ENCODE results near the gene CP.

The CP gene

DNA sequence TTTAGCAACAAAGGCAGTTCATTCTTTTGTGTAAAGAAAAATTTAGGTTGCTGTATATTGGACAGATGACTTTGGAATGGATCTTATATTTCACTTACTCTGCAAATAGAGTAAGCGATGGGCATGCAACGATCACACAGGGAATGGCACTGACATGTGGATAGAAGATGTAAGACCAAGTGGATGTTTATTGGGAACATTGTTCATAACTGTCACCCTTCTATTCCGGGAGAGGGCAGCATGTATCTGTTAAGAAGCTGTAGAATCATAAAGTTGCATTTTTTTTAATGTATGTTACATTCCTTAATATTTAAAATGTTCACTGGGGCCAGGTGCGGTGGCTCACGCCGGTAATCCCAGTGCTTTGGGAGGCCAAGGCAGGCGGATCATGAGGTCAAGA is 51.0 kb downstream of the CP start:
- no peak overlapping the region for H3K4me3 ChIP-seq (ENCODE audit: control insufficient read depth in 1 of 7, extremely low read depth in 1 of 7, insufficient read depth in 4 of 7, low read depth in 2 of 7, low read length in 6 of 7)
- H3K4me1 ChIP-seq (ENCODE audit: control extremely low read depth in 1 of 4, control insufficient read depth in 4 of 4, insufficient read depth in 4 of 4, low read length in 3 of 4), result no peaks in the 10 kb centered on the region
- H3K27me3 ChIP-seq (replicated peaks in 2 of 5; ENCODE audit: control insufficient read depth in 4 of 5, insufficient read depth in 5 of 5, low read length in 4 of 5), result no peaks in the 10 kb centered on the region
- 94% methylated on average over 2 of the region's 7 CpGs for WGBS (ENCODE audit: insufficient coverage)
- no peak overlapping the region for H3K27ac ChIP-seq (ENCODE audit: insufficient read depth in 1 of 2, low read depth in 1 of 2, low read length in 2 of 2, poor library complexity in 1 of 2, severe bottlenecking in 2 of 2)
- no peak for DNase-seq
- H3K9me3 ChIP-seq (ENCODE audit: control extremely low read depth in 1 of 5, control insufficient read depth in 4 of 5, insufficient read depth in 2 of 5, low read depth in 1 of 5, low read length in 4 of 5), result no peaks in the 10 kb centered on the region
- CTCF ChIA-PET, result interaction anchor here (1.1 to 2.2 kb wide), 3 partner anchors 9 to 102 kb away, joined by 3 to 6 read pairs (median 4); no protein-coding TSS in a partner anchor
- peaks cover 12 to 54% (median 30%) of the 10 kb centered on the region in 4 experiments for H3K36me3 ChIP-seq (ENCODE audit: control insufficient read depth in 4 of 4, insufficient read depth in 4 of 4, low read length in 3 of 4)
- POLR2A ChIA-PET, result no interaction called here

GRCh38 chr3:149167898-149168297 is 53.7 kb downstream of the CP start:
- Histone ChIP-seq H3K4me1 (ENCODE audit: control extremely low read depth in 1 of 4, control insufficient read depth in 4 of 4, insufficient read depth in 4 of 4, low read length in 3 of 4) (peaks cover 2 to 19% (median 4%) of the 10 kb centered on the region in 4 experiments), H3K27me3 (replicated peaks in 2 of 5; ENCODE audit: control insufficient read depth in 4 of 5, insufficient read depth in 5 of 5, low read length in 4 of 5) (no peaks in the 10 kb centered on the region), H3K27ac (ENCODE audit: insufficient read depth in 1 of 2, low read depth in 1 of 2, low read length in 2 of 2, poor library complexity in 1 of 2, severe bottlenecking in 2 of 2) (no peak overlapping the region), H3K9me3 (ENCODE audit: control extremely low read depth in 1 of 5, control insufficient read depth in 4 of 5, insufficient read depth in 2 of 5, low read depth in 1 of 5, low read length in 4 of 5) (no peaks in the 10 kb centered on the region), H3K36me3 (ENCODE audit: control insufficient read depth in 4 of 4, insufficient read depth in 4 of 4, low read length in 3 of 4) (peaks cover 18 to 59% (median 39%) of the 10 kb centered on the region in 4 experiments), H3K4me3 (ENCODE audit: control insufficient read depth in 1 of 7, extremely low read depth in 1 of 7, insufficient read depth in 4 of 7, low read depth in 2 of 7, low read length in 6 of 7) (no peak overlapping the region)
- WGBS (ENCODE audit: insufficient coverage), result 100% methylated on average over 1 of the region's 2 CpGs
- DNase-seq, result no peak
- POLR2A ChIA-PET, result no interaction called here
- CTCF ChIA-PET, result no interaction called here

- Histone ChIP-seq H3K9me3 (ENCODE audit: control extremely low read depth in 1 of 5, control insufficient read depth in 4 of 5, insufficient read depth in 2 of 5, low read depth in 1 of 5, low read length in 4 of 5) (no peaks in the 10 kb centered on the region), H3K36me3 (ENCODE audit: control insufficient read depth in 4 of 4, insufficient read depth in 4 of 4, low read length in 3 of 4) (peaks cover 6 to 58% (median 44%) of the 10 kb centered on the region in 4 experiments)
Observed at GRCh38 chr3:149163066-149163465, 58.6 kb downstream of the CP start.

DNA sequence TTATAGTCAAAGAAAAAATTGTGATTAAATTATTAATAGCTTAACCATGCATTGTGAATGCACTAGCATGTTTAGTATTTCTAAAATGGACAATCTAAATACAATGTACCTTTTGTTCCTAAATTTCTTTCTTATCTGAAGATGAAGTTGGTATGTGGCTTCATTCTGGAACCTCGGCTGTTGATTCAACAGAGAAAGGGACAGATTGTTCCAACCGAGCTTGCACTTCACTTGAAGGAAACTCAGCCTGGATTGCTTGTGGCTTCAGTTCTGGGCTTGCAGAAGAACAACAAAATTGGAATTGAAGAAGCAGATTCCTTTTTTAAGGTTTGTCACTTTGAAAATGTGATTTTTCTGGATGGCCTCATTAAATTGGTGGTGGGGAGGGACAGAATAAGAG is 59.6 kb downstream of the CP start:
- 100% methylated on average over 2 of the region's 2 CpGs for WGBS (ENCODE audit: insufficient coverage)
- no peak for DNase-seq
- Histone ChIP-seq H3K27me3 (replicated peaks in 2 of 5; ENCODE audit: control insufficient read depth in 4 of 5, insufficient read depth in 5 of 5, low read length in 4 of 5) (no peaks in the 10 kb centered on the region), H3K4me1 (ENCODE audit: control extremely low read depth in 1 of 4, control insufficient read depth in 4 of 4, insufficient read depth in 4 of 4, low read length in 3 of 4) (peaks cover 2 to 30% (median 4%) of the 10 kb centered on the region in 4 experiments), H3K36me3 (ENCODE audit: control insufficient read depth in 4 of 4, insufficient read depth in 4 of 4, low read length in 3 of 4) (peaks cover 9 to 63% (median 47%) of the 10 kb centered on the region in 4 experiments), H3K9me3 (ENCODE audit: control extremely low read depth in 1 of 5, control insufficient read depth in 4 of 5, insufficient read depth in 2 of 5, low read depth in 1 of 5, low read length in 4 of 5) (no peaks in the 10 kb centered on the region), H3K27ac (ENCODE audit: insufficient read depth in 1 of 2, low read depth in 1 of 2, low read length in 2 of 2, poor library complexity in 1 of 2, severe bottlenecking in 2 of 2) (no peak overlapping the region), H3K4me3 (ENCODE audit: control insufficient read depth in 1 of 7, extremely low read depth in 1 of 7, insufficient read depth in 4 of 7, low read depth in 2 of 7, low read length in 6 of 7) (no peak overlapping the region)
- ChIA-PET CTCF (interaction anchor here (0.7 kb wide), 1 partner anchor 9 kb away, joined by 3 read pairs; no protein-coding TSS in a partner anchor), POLR2A (no interaction called here)

More at GRCh38 chr3:149163066-149163465, 58.6 kb downstream of the CP start:
- peak in 2 of 3 donors; percentile 15 to 17 for DNase-seq
- WGBS (ENCODE audit: insufficient coverage), result no CpG with 5 or more reads among the region's 1 CpG
- Histone ChIP-seq H3K4me1 (ENCODE audit: control extremely low read depth in 1 of 4, control insufficient read depth in 4 of 4, insufficient read depth in 4 of 4, low read length in 3 of 4) (peaks cover 2 to 30% (median 4%) of the 10 kb centered on the region in 4 experiments), H3K4me3 (ENCODE audit: control insufficient read depth in 1 of 7, extremely low read depth in 1 of 7, insufficient read depth in 4 of 7, low read depth in 2 of 7, low read length in 6 of 7) (peak overlapping the region in 1 of 7 experiments; percentile 2), H3K27ac (ENCODE audit: insufficient read depth in 1 of 2, low read depth in 1 of 2, low read length in 2 of 2, poor library complexity in 1 of 2, severe bottlenecking in 2 of 2) (peak overlapping the region in 1 of 2 experiments; percentile 15), H3K27me3 (replicated peaks in 2 of 5; ENCODE audit: control insufficient read depth in 4 of 5, insufficient read depth in 5 of 5, low read length in 4 of 5) (no peaks in the 10 kb centered on the region)
- CTCF ChIA-PET, result interaction anchor here (1.4 to 1.5 kb wide), 3 partner anchors 14 to 109 kb away, joined by 3 to 5 read pairs (median 4); no protein-coding TSS in a partner anchor
- POLR2A ChIA-PET, result no interaction called here

GRCh38 chr3:149160754-149161300 is 60.8 kb downstream of the CP start:
- DNase-seq, result no peak
- H3K27ac ChIP-seq (ENCODE audit: insufficient read depth in 1 of 2, low read depth in 1 of 2, low read length in 2 of 2, poor library complexity in 1 of 2, severe bottlenecking in 2 of 2), result no peak overlapping the region
- WGBS (ENCODE audit: insufficient coverage), result 100% methylated on average over 1 of the region's 4 CpGs
- ChIA-PET POLR2A (no interaction called here), CTCF (interaction anchor here (1.5 kb wide), 1 partner anchor 19 kb away, joined by 3 read pairs; no protein-coding TSS in a partner anchor)
- H3K9me3 ChIP-seq (ENCODE audit: control extremely low read depth in 1 of 5, control insufficient read depth in 4 of 5, insufficient read depth in 2 of 5, low read depth in 1 of 5, low read length in 4 of 5), result no peaks in the 10 kb centered on the region
- no peaks in the 10 kb centered on the region for H3K27me3 ChIP-seq (replicated peaks in 2 of 5; ENCODE audit: control insufficient read depth in 4 of 5, insufficient read depth in 5 of 5, low read length in 4 of 5)
- no peak overlapping the region for H3K4me3 ChIP-seq (ENCODE audit: control insufficient read depth in 1 of 7, extremely low read depth in 1 of 7, insufficient read depth in 4 of 7, low read depth in 2 of 7, low read length in 6 of 7)
- peaks cover 8 to 65% (median 44%) of the 10 kb centered on the region in 4 experiments for H3K36me3 ChIP-seq (ENCODE audit: control insufficient read depth in 4 of 4, insufficient read depth in 4 of 4, low read length in 3 of 4)
- H3K4me1 ChIP-seq (ENCODE audit: control extremely low read depth in 1 of 4, control insufficient read depth in 4 of 4, insufficient read depth in 4 of 4, low read length in 3 of 4), result peaks cover 2 to 30% (median 4%) of the 10 kb centered on the region in 4 experiments

DNA sequence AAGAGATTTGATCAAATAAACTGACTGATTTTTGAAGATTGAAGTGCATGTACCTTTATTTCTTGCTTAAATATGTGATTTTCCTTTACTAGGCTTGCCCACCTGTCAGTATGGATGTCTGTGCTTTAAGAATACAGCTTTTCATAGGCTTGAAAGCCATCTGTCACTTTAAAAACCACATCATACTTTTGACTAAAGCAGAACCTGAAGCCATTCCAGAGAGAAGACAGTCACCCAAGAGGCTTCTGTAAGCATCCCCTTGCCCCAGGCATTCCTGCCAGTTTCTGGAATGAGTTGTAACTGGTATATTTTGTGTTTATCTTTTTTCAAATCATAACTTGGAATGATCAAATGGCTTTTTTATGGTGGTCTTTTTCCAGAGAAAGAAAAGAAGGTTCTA is 68.2 kb downstream of the CP start:
- Histone ChIP-seq H3K4me3 (ENCODE audit: control insufficient read depth in 1 of 7, extremely low read depth in 1 of 7, insufficient read depth in 4 of 7, low read depth in 2 of 7, low read length in 6 of 7) (no peak overlapping the region), H3K27me3 (replicated peaks in 2 of 5; ENCODE audit: control insufficient read depth in 4 of 5, insufficient read depth in 5 of 5, low read length in 4 of 5) (no peaks in the 10 kb centered on the region), H3K36me3 (ENCODE audit: control insufficient read depth in 4 of 4, insufficient read depth in 4 of 4, low read length in 3 of 4) (peaks cover 10 to 59% (median 38%) of the 10 kb centered on the region in 4 experiments), H3K9me3 (ENCODE audit: control extremely low read depth in 1 of 5, control insufficient read depth in 4 of 5, insufficient read depth in 2 of 5, low read depth in 1 of 5, low read length in 4 of 5) (no peaks in the 10 kb centered on the region), H3K27ac (ENCODE audit: insufficient read depth in 1 of 2, low read depth in 1 of 2, low read length in 2 of 2, poor library complexity in 1 of 2, severe bottlenecking in 2 of 2) (no peak overlapping the region), H3K4me1 (ENCODE audit: control extremely low read depth in 1 of 4, control insufficient read depth in 4 of 4, insufficient read depth in 4 of 4, low read length in 3 of 4) (peaks cover 7 to 25% (median 15%) of the 10 kb centered on the region in 4 experiments)
- DNase-seq, result no peak
- ChIA-PET CTCF (interaction anchor here (1.1 to 1.6 kb wide), 3 partner anchors 8 to 33 kb away, joined by 3 to 5 read pairs (median 3); no protein-coding TSS in a partner anchor), POLR2A (no interaction called here)

DNA sequence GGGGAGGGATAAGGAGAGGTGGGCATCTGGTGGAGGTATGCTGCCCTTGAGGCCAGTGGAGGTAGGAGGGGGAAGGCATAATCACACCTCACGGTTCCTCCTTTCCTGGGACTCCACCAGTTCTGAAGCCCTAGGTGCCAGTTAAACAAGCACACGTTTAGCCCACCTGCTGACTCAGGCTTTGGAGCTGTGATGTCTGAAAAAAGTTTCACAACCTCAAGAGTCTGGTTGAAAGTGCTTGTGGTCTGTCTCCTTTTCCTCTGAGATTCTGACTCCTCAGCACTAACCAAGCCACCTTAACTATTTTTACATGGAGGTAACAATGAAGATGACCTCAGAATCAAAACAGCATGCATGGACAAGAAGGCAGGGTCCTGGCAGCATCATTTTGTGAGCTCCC is 69.2 kb downstream of the CP start:
- Histone ChIP-seq H3K27ac (ENCODE audit: insufficient read depth in 1 of 2, low read depth in 1 of 2, low read length in 2 of 2, poor library complexity in 1 of 2, severe bottlenecking in 2 of 2) (no peak overlapping the region), H3K36me3 (ENCODE audit: control insufficient read depth in 4 of 4, insufficient read depth in 4 of 4, low read length in 3 of 4) (peaks cover 8 to 51% (median 32%) of the 10 kb centered on the region in 4 experiments), H3K9me3 (ENCODE audit: control extremely low read depth in 1 of 5, control insufficient read depth in 4 of 5, insufficient read depth in 2 of 5, low read depth in 1 of 5, low read length in 4 of 5) (no peaks in the 10 kb centered on the region), H3K4me1 (ENCODE audit: control extremely low read depth in 1 of 4, control insufficient read depth in 4 of 4, insufficient read depth in 4 of 4, low read length in 3 of 4) (peaks cover 7 to 25% (median 15%) of the 10 kb centered on the region in 4 experiments), H3K27me3 (replicated peaks in 2 of 5; ENCODE audit: control insufficient read depth in 4 of 5, insufficient read depth in 5 of 5, low read length in 4 of 5) (no peaks in the 10 kb centered on the region), H3K4me3 (ENCODE audit: control insufficient read depth in 1 of 7, extremely low read depth in 1 of 7, insufficient read depth in 4 of 7, low read depth in 2 of 7, low read length in 6 of 7) (no peak overlapping the region)
- 58% methylated on average over 2 of the region's 2 CpGs for WGBS (ENCODE audit: insufficient coverage)
- ChIA-PET POLR2A (no interaction called here), CTCF (interaction anchor here (1.1 to 1.6 kb wide), 3 partner anchors 9 to 32 kb away, joined by 3 to 5 read pairs (median 3); no protein-coding TSS in a partner anchor)
- DNase-seq, result peak in 2 of 3 donors; percentile 56 to 62
